Measurements from ENCODE around the gene LILRB3. TPM values are rescaled to one million over a fixed set of nuclear protein-coding genes. Genes with fewer than 3 reads are reported as not detected.
"Not testable (repeated sequence)": the region's sequence is repeated elsewhere in the genome, so short reads cannot be mapped to it uniquely, and the experiment has no call there.

Gene LILRB3
- total and polyA plus RNA-seq, 2 of the 4 experiments (the other 2 are of a cell fraction), result not detected

DNA sequence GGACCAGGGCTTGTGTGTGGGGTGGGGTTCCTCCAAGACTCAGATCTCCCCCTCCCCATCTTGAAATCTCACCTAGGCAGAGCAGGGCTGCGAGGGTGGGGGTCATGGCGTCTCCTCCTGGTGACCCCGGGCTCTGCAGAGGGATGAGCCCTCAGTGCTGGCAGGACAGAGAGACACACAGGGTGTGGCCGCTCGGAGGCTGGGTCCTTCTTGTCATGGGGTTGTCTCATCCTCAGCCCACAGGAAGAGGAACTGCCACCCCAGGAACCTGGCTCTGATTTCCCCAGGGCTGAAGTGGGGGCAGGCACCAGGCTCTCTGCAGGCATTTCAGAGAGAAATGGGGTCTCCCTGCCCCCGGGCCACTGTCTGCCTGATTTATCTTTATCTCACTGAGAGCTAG, 19.8 kb upstream of the LILRB3 start, which contains the start of gene LILRA6:
LILRA6 (minus strand) TSS at position 145 of the 400 bp plus-strand sequence.
- WGBS, 2 experiments (ENCODE audit: extremely low coverage in 2 of 2, insufficient read length in 1 of 2), result no CpG with 5 or more reads among the region's 6 CpGs
- H2BK15ac ChIP-seq (ENCODE audit: low read depth, low read length); H2AFZ ChIP-seq (replicated peaks; ENCODE audit: low read length, poor library complexity); H3K9me1 ChIP-seq (ENCODE audit: insufficient read depth, low read length); H3K9me3 ChIP-seq (ENCODE audit: control insufficient read depth, insufficient read depth, low read length); H3K56ac ChIP-seq (ENCODE audit: extremely low read depth, insufficient read depth, low read length); H3K4ac ChIP-seq (ENCODE audit: low read depth, low read length); ATAC-seq (ENCODE audit: low read depth); H3K9ac ChIP-seq (ENCODE audit: low read depth, low read length); dilution Hi-C loops (cut with HindIII; ENCODE audit: low sequenced_read_pairs, unreplicated experiment); BruUV-seq (replicated peaks); H3K4me2 ChIP-seq (ENCODE audit: low read depth, low read length); H3K4me1 ChIP-seq (ENCODE audit: control insufficient read depth, insufficient read depth, low read length); H3K14ac ChIP-seq (replicated peaks; ENCODE audit: low read depth, low read length); H3K23ac ChIP-seq (ENCODE audit: low read depth, low read length); H2BK5ac ChIP-seq (ENCODE audit: low read depth, low read length, poor library complexity, severe bottlenecking); H2AK5ac ChIP-seq (ENCODE audit: low read depth, low read length); H3K27me3 ChIP-seq (ENCODE audit: control insufficient read depth, insufficient read depth, low read length); H4K91ac ChIP-seq (ENCODE audit: insufficient read depth, low read depth, low read length); H2AK9ac ChIP-seq (replicated peaks; ENCODE audit: low read depth, low read length, poor library complexity); CTCF ChIA-PET; H4K8ac ChIP-seq (ENCODE audit: low read depth in 2 of 2, low read length in 2 of 2); DNase-seq; H4K20me1 ChIP-seq (ENCODE audit: insufficient read depth, low read length); H3K79me1 ChIP-seq (ENCODE audit: low read depth in 1 of 2, low read length in 2 of 2); H3K36me3 ChIP-seq (ENCODE audit: control insufficient read depth, insufficient read depth, low read length); H2BK20ac ChIP-seq (ENCODE audit: low read depth, low read length); H2BK120ac ChIP-seq (ENCODE audit: low read depth, low read length); in situ Hi-C loops (cut with MboI; ENCODE audit: low sequenced_read_pairs); intact Hi-C loops (cut with micrococcal nuclease); H4K5ac ChIP-seq (ENCODE audit: low read depth, low read length); POLR2A ChIA-PET (ENCODE audit: unreplicated experiment); H3K27ac ChIP-seq (ENCODE audit: insufficient read depth, low read length); H3K4me3 ChIP-seq (ENCODE audit: insufficient read depth, low read depth, low read length); H3K18ac ChIP-seq (ENCODE audit: low read depth, low read length): not testable (repeated sequence)

DNA sequence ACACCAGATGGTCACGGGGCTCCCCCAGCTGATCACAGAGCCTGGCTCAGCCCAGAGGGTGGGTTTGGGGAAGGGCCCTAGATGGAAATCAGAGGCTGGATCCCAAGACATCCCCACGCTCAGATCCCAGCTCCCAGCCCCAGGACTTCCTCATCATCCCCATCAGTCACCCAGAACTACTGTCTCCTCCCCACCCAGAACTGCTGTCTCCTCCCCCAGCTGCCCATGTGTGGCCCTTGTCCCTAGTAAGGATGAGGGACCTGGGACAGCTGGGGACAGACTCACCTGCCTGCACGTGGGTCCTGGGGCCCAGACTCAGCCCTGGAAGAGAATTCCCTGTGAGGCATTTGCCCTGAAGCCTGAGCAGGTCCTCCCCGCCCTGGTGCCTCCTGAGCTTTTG, 19.4 kb upstream of the LILRB3 start:
- H3K79me1 ChIP-seq (ENCODE audit: low read depth in 1 of 2, low read length in 2 of 2); H3K9ac ChIP-seq (ENCODE audit: low read depth, low read length); H2AK9ac ChIP-seq (replicated peaks; ENCODE audit: low read depth, low read length, poor library complexity); H3K9me3 ChIP-seq (ENCODE audit: control insufficient read depth, insufficient read depth, low read length); H3K4ac ChIP-seq (ENCODE audit: low read depth, low read length); BruUV-seq (replicated peaks); in situ Hi-C loops (cut with MboI; ENCODE audit: low sequenced_read_pairs); DNase-seq; H2AFZ ChIP-seq (replicated peaks; ENCODE audit: low read length, poor library complexity); H3K56ac ChIP-seq (ENCODE audit: extremely low read depth, insufficient read depth, low read length); H3K27me3 ChIP-seq (ENCODE audit: control insufficient read depth, insufficient read depth, low read length); H4K8ac ChIP-seq (ENCODE audit: low read depth in 2 of 2, low read length in 2 of 2); intact Hi-C loops (cut with micrococcal nuclease); H3K14ac ChIP-seq (replicated peaks; ENCODE audit: low read depth, low read length); H2BK20ac ChIP-seq (ENCODE audit: low read depth, low read length); ATAC-seq (ENCODE audit: low read depth); H2BK5ac ChIP-seq (ENCODE audit: low read depth, low read length, poor library complexity, severe bottlenecking); dilution Hi-C loops (cut with HindIII; ENCODE audit: low sequenced_read_pairs, unreplicated experiment); H3K4me3 ChIP-seq (ENCODE audit: insufficient read depth, low read depth, low read length); H3K4me2 ChIP-seq (ENCODE audit: low read depth, low read length); H4K5ac ChIP-seq (ENCODE audit: low read depth, low read length); H2BK15ac ChIP-seq (ENCODE audit: low read depth, low read length); H3K27ac ChIP-seq (ENCODE audit: insufficient read depth, low read length); H2BK120ac ChIP-seq (ENCODE audit: low read depth, low read length); H3K18ac ChIP-seq (ENCODE audit: low read depth, low read length); H3K23ac ChIP-seq (ENCODE audit: low read depth, low read length); CTCF ChIA-PET; H3K9me1 ChIP-seq (ENCODE audit: insufficient read depth, low read length); H3K36me3 ChIP-seq (ENCODE audit: control insufficient read depth, insufficient read depth, low read length); H3K4me1 ChIP-seq (ENCODE audit: control insufficient read depth, insufficient read depth, low read length); H4K20me1 ChIP-seq (ENCODE audit: insufficient read depth, low read length); POLR2A ChIA-PET (ENCODE audit: unreplicated experiment); H4K91ac ChIP-seq (ENCODE audit: insufficient read depth, low read depth, low read length); H2AK5ac ChIP-seq (ENCODE audit: low read depth, low read length): not testable (repeated sequence)
- WGBS, 2 experiments (ENCODE audit: extremely low coverage in 2 of 2, insufficient read length in 1 of 2), result no CpG with 5 or more reads among the region's 4 CpGs
